DMS153 (cell line): ENCODE results near the gene STX11.
A peak's percentile ranks its signal among the peaks of the same experiment; 100 is the strongest.

Experiments used
- DNase-seq: peaks from one replicate; lab custom pipeline; 2025; lab: John Stamatoyannopoulos, UW

The STX11 gene

GRCh38 chr6:144215402-144215931 lies 65.2 kb downstream of the STX11 start:
- DNase-seq = no peak

- peak; percentile 84 for DNase-seq
These were observed 65.8 kb downstream of the STX11 start for GRCh38 chr6:144215932-144216667.

GRCh38 chr6:144216668-144217218 lies 66.4 kb downstream of the STX11 start:
- no peak for DNase-seq

GRCh38 chr6:144217264-144217663 lies 66.9 kb downstream of the STX11 start:
- DNase-seq = no peak

GRCh38 chr6:144217797-144218196 lies 67.5 kb downstream of the STX11 start:
- no peak for DNase-seq

- peak; percentile 30 for DNase-seq
These were observed 68.9 kb downstream of the STX11 start for GRCh38 chr6:144219056-144219685.

GRCh38 chr6:144220031-144220790 lies 69.9 kb downstream of the STX11 start:
- no peak for DNase-seq

GRCh38 chr6:144223686-144224085 lies 73.4 kb downstream of the STX11 start:
- DNase-seq = no peak

- DNase-seq = no peak
These were observed 81.4 kb downstream of the STX11 start for GRCh38 chr6:144231721-144232120.

GRCh38 chr6:144232176-144232831 lies 82.0 kb downstream of the STX11 start:
- no peak for DNase-seq

GRCh38 chr6:144232832-144233230 lies 82.5 kb downstream of the STX11 start:
- DNase-seq = no peak

- DNase-seq = no peak
These were observed 84.1 kb downstream of the STX11 start for GRCh38 chr6:144234399-144234798.

GRCh38 chr6:144234935-144235334 lies 84.6 kb downstream of the STX11 start:
- no peak for DNase-seq
